ENCODE data around the gene ETV7.

ETV7 gene

DNA sequence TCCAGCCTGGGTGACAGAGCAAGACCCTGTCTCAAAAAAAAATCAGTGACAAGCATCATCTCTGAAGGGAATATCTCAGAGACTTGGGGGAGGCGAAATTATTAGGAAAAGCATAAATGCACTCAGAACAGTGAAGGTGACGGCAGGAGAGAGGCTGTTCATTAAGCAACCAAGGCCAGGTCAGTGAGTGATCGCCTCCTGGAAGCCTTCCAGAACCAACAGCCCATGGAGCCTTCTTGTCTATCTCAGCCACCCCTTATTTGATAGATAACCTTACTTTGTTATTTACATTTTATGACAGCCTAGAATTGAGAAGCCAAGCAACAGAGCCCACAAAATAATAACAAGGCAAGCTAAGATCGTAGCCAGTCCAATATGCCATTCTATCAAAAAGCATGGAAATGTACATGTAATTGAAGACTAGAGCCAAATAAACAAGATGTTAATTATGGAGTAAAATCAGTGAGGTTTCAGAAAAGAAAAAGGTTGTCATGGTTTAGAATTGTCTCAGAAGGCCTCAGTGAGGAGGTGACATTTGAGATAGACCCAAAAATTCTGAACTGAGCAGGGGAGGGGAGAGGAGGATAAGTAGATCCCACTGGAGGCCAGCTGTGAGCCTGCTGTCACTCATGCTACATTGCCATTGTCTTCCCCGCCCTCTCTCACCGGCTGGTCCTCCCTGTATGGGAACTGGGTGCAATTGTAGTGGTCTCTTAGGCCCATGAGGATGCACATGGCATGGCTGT lies 68.6 kb downstream of the ETV7 start:
- no peak for DNase-seq

DNA sequence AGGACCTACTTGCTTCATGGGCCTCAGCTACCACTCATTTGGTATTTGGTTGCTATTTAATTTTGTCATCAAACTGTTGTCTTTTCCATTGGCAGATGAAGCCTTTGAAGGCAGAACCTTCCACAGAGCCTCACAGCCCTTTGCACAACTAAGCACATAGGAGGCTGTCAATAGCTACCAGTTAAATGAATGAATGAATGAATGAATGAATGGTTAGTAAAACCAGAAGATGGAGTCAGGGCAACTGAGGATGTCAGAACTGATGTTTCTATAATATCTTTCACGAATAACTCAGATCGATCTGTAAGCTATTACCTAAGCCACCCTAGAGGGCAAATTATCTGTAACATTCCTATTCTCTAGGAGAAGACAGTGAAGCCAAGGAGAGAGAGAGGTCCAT lies 69.8 kb downstream of the ETV7 start:
- DNase-seq: no peak

Measured in activated CD4-positive, alpha-beta T cell treated with anti-CD3 and anti-CD28 coated beads for 48 hours (primary cell).